K562 (cell line): ENCODE results near the gene ADAM8. TPM values are rescaled to one million over a fixed set of nuclear protein-coding genes. Genes with fewer than 3 reads are reported as not detected.

Experiments
- ATAC-seq: fragments of 200-7000 bp; cut with Tn5 transposase; 3 replicates; pipeline ENCODE4 v1.9.1; 2020; ENCODE audit warnings: moderate library complexity
- BruUV-seq: library from RNA; stranded (reverse); fragments of 400-500 nt; replicated peaks from 2 replicates; lab custom pipeline; 2021; lab: Mats Ljungman, UMichigan
- CTCF ChIA-PET: fragments of 300-600 bp; formaldehyde crosslinking; extraction: SDS; loops from one replicate; lab custom pipeline; 2021; ENCODE audit warnings: low intra/inter-chr PET ratio; lab: Yijun Ruan, JAX
- POLR2A ChIA-PET: fragments of 300-600, 350-650 bp; sonication (Branson Sonifier 250); formaldehyde crosslinking; extraction: SDS; loops from one replicate; lab custom pipeline; 2021; ENCODE audit warnings: antibody characterized with exemption, inconsistent platforms; lab: Yijun Ruan, JAX
- DNase-seq, 4 experiments: peaks; one replicate each; pipeline versions ENCODE4 v3.0.0 to v3.0.0-alpha.2; 2011 to 2018; ENCODE audit warnings: low spot score in 3 of 4, mixed read lengths in 3 of 4; ENCODE audit errors: extremely low read depth in 1 of 4
- FAIRE-seq: peaks from 2 replicates; lab custom pipeline; 2011; peaks lifted over from hg19 to GRCh38; lab: Jason Lieb, UNC
- H2AFZ ChIP-seq: 2 replicates; pipeline ENCODE4 v1.6.0; 2011; ENCODE audit warnings: low read depth, low read length, control low read depth, inconsistent platforms
- H3K27ac ChIP-seq: fragments of 200-600 bp; 3 replicates; pipeline ENCODE4 v1.8.0; 2011; ENCODE audit warnings: low read depth, mild to moderate bottlenecking, control low read depth, inconsistent platforms, low read length, moderate library complexity, mixed read lengths; ENCODE audit errors: extremely low read depth
- H3K27me3 ChIP-seq, 2 experiments: fragments of 300-600 bp in 1 of 2; 2 replicates in 1 of 2; 3 replicates in 1 of 2; pipeline versions ENCODE4 v1.6.0 to v1.8.0; 2011; ENCODE audit warnings: inconsistent platforms in 2 of 2, low read length in 2 of 2, mild to moderate bottlenecking in 1 of 2, mixed read lengths in 1 of 2, moderate library complexity in 1 of 2; ENCODE audit not compliant: control insufficient read depth in 2 of 2, insufficient read depth in 2 of 2
- H3K36me3 ChIP-seq: fragments of 300-600 bp; 3 replicates; pipeline ENCODE4 v1.8.0; 2011; ENCODE audit warnings: mild to moderate bottlenecking, low read length, inconsistent platforms; ENCODE audit not compliant: control insufficient read depth, insufficient read depth
- H3K4me1 ChIP-seq, 2 experiments: fragments of 200-600 bp in 1 of 2; replicated peaks in 1 of 2; 2 replicates in 1 of 2; 3 replicates in 1 of 2; pipeline versions ENCODE4 v1.5.1 to v1.8.0; 2011; ENCODE audit warnings: inconsistent platforms in 2 of 2, low read length in 2 of 2, mild to moderate bottlenecking in 1 of 2, mixed read lengths in 1 of 2, moderate library complexity in 1 of 2; ENCODE audit not compliant: control insufficient read depth in 2 of 2, insufficient read depth in 2 of 2
- H3K4me2 ChIP-seq: 2 replicates; pipeline ENCODE4 v1.6.1; 2011; ENCODE audit warnings: low read length, control low read depth, inconsistent platforms, mixed read lengths; ENCODE audit not compliant: insufficient read depth
- H3K4me3 ChIP-seq: fragments of 200-600 bp; sonication (generic), shearing (Covaris generic); 2 replicates; pipeline ENCODE4 v1.5.1; 2016; ENCODE audit warnings: control low read depth, inconsistent platforms
- H3K79me2 ChIP-seq: fragments of 200-600 bp; 3 replicates; pipeline ENCODE4 v1.8.0; 2011; ENCODE audit warnings: low read length, inconsistent platforms; ENCODE audit not compliant: control insufficient read depth, insufficient read depth
- H3K9ac ChIP-seq, 2 experiments: 2 replicates each; pipeline versions ENCODE4 v1.6.0 to v1.6.1; 2011; ENCODE audit warnings: low read depth in 2 of 2, low read length in 2 of 2, control low read depth in 1 of 2, inconsistent platforms in 1 of 2, mild to moderate bottlenecking in 1 of 2, mixed read lengths in 1 of 2; ENCODE audit not compliant: insufficient read depth in 1 of 2
- H3K9me1 ChIP-seq: one replicate; pipeline ENCODE4 v1.6.0; 2011; ENCODE audit warnings: inconsistent platforms, mild to moderate bottlenecking, low read length, moderate library complexity; ENCODE audit not compliant: control insufficient read depth, insufficient read depth
- H3K9me3 ChIP-seq: replicated peaks from 2 replicates; pipeline ENCODE4 v1.5.1; 2011; ENCODE audit warnings: low read depth, low read length, inconsistent platforms; ENCODE audit not compliant: control insufficient read depth, insufficient read depth
- H4K20me1 ChIP-seq: replicated peaks from 2 replicates; pipeline ENCODE4 v1.6.1; 2011; ENCODE audit warnings: low read length, inconsistent platforms, mixed read lengths; ENCODE audit not compliant: control insufficient read depth, insufficient read depth
- DEAF1 ChIP-seq: fragments of 450-650 bp; formaldehyde crosslinking; IDR thresholded peaks from 2 replicates; pipeline ENCODE4 v1.4.0; 2020; ENCODE audit warnings: mild to moderate bottlenecking, moderate library complexity
- MEIS2 ChIP-seq: fragments of 450-650 bp; IDR thresholded peaks from 2 replicates; pipeline ENCODE4 v1.6.1; 2014; ENCODE audit warnings: mild to moderate bottlenecking; ENCODE audit not compliant: partially characterized antibody
- MLLT1 ChIP-seq, 2 experiments: fragments of 450-650 bp; IDR thresholded peaks; 2 replicates each; pipeline ENCODE4 v1.6.1; 2016
- NFIX ChIP-seq: fragments of 250-450 bp; sonication (Bioruptor Pico); IDR thresholded peaks from 2 replicates; pipeline ENCODE4 v1.4.0; 2020; ENCODE audit warnings: low read depth, mild to moderate bottlenecking, moderate library complexity
- THAP12 ChIP-seq: fragments of 250-450 bp; sonication (Bioruptor Pico); IDR thresholded peaks from 2 replicates; pipeline ENCODE4 v1.9.0; 2021; ENCODE audit warnings: mild to moderate bottlenecking, inconsistent platforms
- ZBTB49 ChIP-seq: sonication (generic); formaldehyde crosslinking; IDR thresholded peaks from 2 replicates; pipeline ENCODE4 v1.8.0; 2022; ENCODE audit warnings: missing genetic modification reagents, mild to moderate bottlenecking, borderline replicate concordance
- ZNF282 ChIP-seq: sonication (generic); formaldehyde crosslinking; IDR thresholded peaks from 2 replicates; pipeline ENCODE4 v1.8.1; 2023; ENCODE audit warnings: missing genetic modification reagents
- WGBS: fragments of 100-300 bp; shearing (Covaris generic); methylation state at CpG from one replicate; pipeline ENCODE4 v1.1.6; 2016; ENCODE audit warnings: low coverage, mixed read lengths; ENCODE audit not compliant: insufficient coverage; ENCODE audit errors: missing lambda C conversion rate; 5-methylcytosine and 5-hydroxymethylcytosine counted together
- in situ Hi-C: fragments of 300-500 bp; cut with MboI; formaldehyde crosslinking; loops from 4 replicates; pipeline ENCODE4 v1.15.0; 2018; ENCODE audit warnings: inconsistent platforms, mixed read lengths
- intact Hi-C: fragments of 100-400 bp; cut with micrococcal nuclease; formaldehyde crosslinking; loops from 2 replicates; pipeline ENCODE4 v1.14.2; 2022
- polyA plus RNA-seq, 8 experiments: library from polyadenylated mRNA; depleted of rRNA in 4 of 8; stranded (reverse) in 5 of 8; unstranded in 3 of 8; fragments of >200 nt; fragmentation: Nextera tagmentation in 2 of 8; fragmentation: Illumina TruSeq in 1 of 8; extraction: Ambion mirVana in 2 of 8; extraction: Trizol in 1 of 8; gene quantifications; 2 replicates each; pipeline versions ENCODE4 v1.2.1 to v1.2.3, GENCODE V29; 2011 to 2014; ENCODE audit warnings: inconsistent platforms in 1 of 8, missing spikeins in 1 of 8
- total RNA-seq, 7 experiments: library from RNA; depleted of rRNA in 6 of 7; stranded (reverse); fragments of >200 nt in 6 of 7; fragmentation: Illumina TruSeq in 2 of 7; extraction: Trizol in 2 of 7; gene quantifications; 2 replicates each; pipeline versions ENCODE4 v1.2.1 to v1.2.3, GENCODE V29; 2011 to 2021; ENCODE audit warnings: low replicate concordance in 1 of 7

The ADAM8 gene
- total and polyA plus RNA-seq, 9 of the 15 experiments (the other 6 are each of a cell fraction or from before 2014, with no cell fraction given) = 0.07 to 7.0 (median 1.1) TPM

- BruUV-seq = no TSS peak
- no peak for TF ChIP-seq THAP12 (CRISPR knock-in tag)
- no peak for TF ChIP-seq ZBTB49 (CRISPR knock-in tag)
- TF ChIP-seq MLLT1 (IDR thresholded peaks at IDR 0.05) = no peak
- no peak for TF ChIP-seq ZNF282
- no peak for TF ChIP-seq NFIX (CRISPR knock-in tag)
- no peak for TF ChIP-seq MEIS2
- TF ChIP-seq DEAF1 (CRISPR knock-in tag) = no peak
- ChIA-PET CTCF (interaction anchor here (0.6 kb wide), 1 partner anchor 15 kb away, joined by 4 read pairs; no protein-coding TSS in a partner anchor), POLR2A (interaction anchor here (0.5 to 1.0 kb wide), 2 partner anchors 9 to 123 kb away, joined by 3 to 4 read pairs; no protein-coding TSS in a partner anchor)
- H4K20me1 ChIP-seq = no peaks in the 10 kb centered on the region
- ATAC-seq (no peak), FAIRE-seq (no peak), DNase-seq (no peak)
- peaks cover 0 to 38% of the 10 kb centered on the region in 2 experiments; a peak in 4 of 5 replicates for H3K4me1 ChIP-seq
- H3K27me3 ChIP-seq = no peaks in the 10 kb centered on the region
- H2AFZ ChIP-seq = no peak overlapping the region; the same call in 1 of the 2 replicates
- in situ Hi-C loops = no loop called here
- H3K9me3 ChIP-seq = no peaks in the 10 kb centered on the region
- H3K27ac ChIP-seq = no peak overlapping the region
- H3K79me2 ChIP-seq = no peaks in the 10 kb centered on the region
- peaks cover 33% of the 10 kb centered on the region; the same call in 2 of the 3 replicates for H3K36me3 ChIP-seq
- no peak overlapping the region for H3K4me3 ChIP-seq
- intact Hi-C loops = no loop called here
- no peaks in the 10 kb centered on the region for H3K9me1 ChIP-seq
- 74% methylated on average over 9 of the region's 12 CpGs for WGBS
- no peak overlapping the region; the same call in 1 of the 2 replicates for H3K4me2 ChIP-seq
- peak overlapping the region in 1 of 2 experiments; percentile 45; a peak in 2 of 4 replicates for H3K9ac ChIP-seq
Measured at GRCh38 chr10:133314911-133315310, 38.2 kb upstream of the ADAM8 start.
